ENCODE results near the gene MYOCOS.
"Not testable (repeated sequence)": the region's sequence is repeated elsewhere in the genome, so short reads cannot be mapped to it uniquely, and the experiment has no call there.

MYOCOS gene

GRCh38 chr1:171595324-171595723 lies 26.7 kb upstream of the MYOCOS start:
- Histone ChIP-seq H3K4me3 (no peak overlapping the region), H3K9ac (ENCODE audit: insufficient read length) (no peak overlapping the region), H3K36me3 (ENCODE audit: insufficient read depth, low read length) (peaks cover 68% of the 10 kb centered on the region), H3K27ac (no peak overlapping the region), H3K9me3 (ENCODE audit: low read depth, low read length) (no peaks in the 10 kb centered on the region)
- TF ChIP-seq FOXP2 (optimal IDR thresholded peaks at IDR 0.05; ENCODE audit: control extremely low read depth, extremely low read length, insufficient read depth) (no peak), POLR2AphosphoS5 (IDR thresholded peaks at IDR 0.05; ENCODE audit: borderline replicate concordance, low read depth, low read length) (no peak), EZH2 (IDR thresholded peaks at IDR 0.05) (no peak)
- DNase-seq (ENCODE audit: low read depth, low spot score), result no peak

GRCh38 chr1:171596119-171596518 lies 25.9 kb upstream of the MYOCOS start:
- Histone ChIP-seq H3K9ac (ENCODE audit: insufficient read length) (no peak overlapping the region), H3K36me3 (ENCODE audit: insufficient read depth, low read length) (peaks cover 60% of the 10 kb centered on the region), H3K4me3 (no peak overlapping the region), H3K9me3 (ENCODE audit: low read depth, low read length) (no peaks in the 10 kb centered on the region), H3K27ac (no peak overlapping the region)
- TF ChIP-seq FOXP2 (optimal IDR thresholded peaks at IDR 0.05; ENCODE audit: control extremely low read depth, extremely low read length, insufficient read depth) (no peak), EZH2 (IDR thresholded peaks at IDR 0.05) (no peak), POLR2AphosphoS5 (IDR thresholded peaks at IDR 0.05; ENCODE audit: borderline replicate concordance, low read depth, low read length) (no peak)
- no peak for DNase-seq (ENCODE audit: low read depth, low spot score)

GRCh38 chr1:171596705-171597104 lies 25.3 kb upstream of the MYOCOS start:
- Histone ChIP-seq H3K9ac (ENCODE audit: insufficient read length) (no peak overlapping the region), H3K36me3 (ENCODE audit: insufficient read depth, low read length) (peaks cover 55% of the 10 kb centered on the region), H3K4me3 (no peak overlapping the region), H3K27ac (0 out of 2 replicates have a peak overlapping the region, but pooled peaks have one; percentile 71), H3K9me3 (ENCODE audit: low read depth, low read length) (no peaks in the 10 kb centered on the region)
- TF ChIP-seq POLR2AphosphoS5 (IDR thresholded peaks at IDR 0.05; ENCODE audit: borderline replicate concordance, low read depth, low read length), result no peak; the same call in 1 of the 2 replicates
- TF ChIP-seq EZH2 (IDR thresholded peaks at IDR 0.05), result no peak
- no peak for TF ChIP-seq FOXP2 (optimal IDR thresholded peaks at IDR 0.05; ENCODE audit: control extremely low read depth, extremely low read length, insufficient read depth)
- DNase-seq (ENCODE audit: low read depth, low spot score), result no peak

- no peak for TF ChIP-seq EZH2 (IDR thresholded peaks at IDR 0.05)
- TF ChIP-seq POLR2AphosphoS5 (IDR thresholded peaks at IDR 0.05; ENCODE audit: borderline replicate concordance, low read depth, low read length), result no peak
- TF ChIP-seq FOXP2 (optimal IDR thresholded peaks at IDR 0.05; ENCODE audit: control extremely low read depth, extremely low read length, insufficient read depth), result no peak
- Histone ChIP-seq H3K9ac (ENCODE audit: insufficient read length) (no peak overlapping the region), H3K36me3 (ENCODE audit: insufficient read depth, low read length) (peaks cover 50% of the 10 kb centered on the region), H3K4me3 (no peak overlapping the region), H3K27ac (peak overlapping the region; percentile 71; the same call in 1 of the 2 replicates), H3K9me3 (ENCODE audit: low read depth, low read length) (no peaks in the 10 kb centered on the region)
- DNase-seq (ENCODE audit: low read depth, low spot score), result peak; percentile 39
Observed at GRCh38 chr1:171597203-171597602, 24.8 kb upstream of the MYOCOS start.

- not testable (repeated sequence) for H3K4me3 ChIP-seq; DNase-seq (ENCODE audit: low read depth, low spot score); H3K9me3 ChIP-seq (ENCODE audit: low read depth, low read length); H3K27ac ChIP-seq; H3K9ac ChIP-seq (ENCODE audit: insufficient read length)
- H3K36me3 ChIP-seq (ENCODE audit: insufficient read depth, low read length), result peaks cover 22% of the 10 kb centered on the region
Observed at GRCh38 chr1:171600310-171600709, 21.7 kb upstream of the MYOCOS start.

- TF ChIP-seq FOXP2 (optimal IDR thresholded peaks at IDR 0.05; ENCODE audit: control extremely low read depth, extremely low read length, insufficient read depth), result no peak
- TF ChIP-seq POLR2AphosphoS5 (IDR thresholded peaks at IDR 0.05; ENCODE audit: borderline replicate concordance, low read depth, low read length), result no peak
- no peak for TF ChIP-seq EZH2 (IDR thresholded peaks at IDR 0.05)
- Histone ChIP-seq H3K36me3 (ENCODE audit: insufficient read depth, low read length) (peaks cover 16% of the 10 kb centered on the region), H3K9me3 (ENCODE audit: low read depth, low read length) (no peaks in the 10 kb centered on the region), H3K27ac (no peak overlapping the region), H3K4me3 (no peak overlapping the region), H3K9ac (ENCODE audit: insufficient read length) (no peak overlapping the region)
- no peak for DNase-seq (ENCODE audit: low read depth, low spot score)
Observed at GRCh38 chr1:171600862-171601261, 21.2 kb upstream of the MYOCOS start.

- not testable (repeated sequence) for H3K4me3 ChIP-seq; H3K36me3 ChIP-seq (ENCODE audit: insufficient read depth, low read length); H3K27ac ChIP-seq; H3K9me3 ChIP-seq (ENCODE audit: low read depth, low read length); H3K9ac ChIP-seq (ENCODE audit: insufficient read length); DNase-seq (ENCODE audit: low read depth, low spot score)
Observed at GRCh38 chr1:171603042-171603441, 19.0 kb upstream of the MYOCOS start.

GRCh38 chr1:171606402-171606941 lies 15.6 kb upstream of the MYOCOS start:
- H3K4me3 ChIP-seq, result no peak overlapping the region
- no peak overlapping the region for H3K9ac ChIP-seq (ENCODE audit: insufficient read length)
- H3K9me3 ChIP-seq (ENCODE audit: low read depth, low read length), result no peaks in the 10 kb centered on the region
- TF ChIP-seq EZH2 (IDR thresholded peaks at IDR 0.05) (no peak), FOXP2 (optimal IDR thresholded peaks at IDR 0.05; ENCODE audit: control extremely low read depth, extremely low read length, insufficient read depth) (no peak), POLR2AphosphoS5 (IDR thresholded peaks at IDR 0.05; ENCODE audit: borderline replicate concordance, low read depth, low read length) (no peak)
- no peaks in the 10 kb centered on the region for H3K36me3 ChIP-seq (ENCODE audit: insufficient read depth, low read length)
- no peak overlapping the region for H3K27ac ChIP-seq
- no peak for DNase-seq (ENCODE audit: low read depth, low spot score)

- Histone ChIP-seq H3K4me3 (no peak overlapping the region), H3K9me3 (ENCODE audit: low read depth, low read length) (no peaks in the 10 kb centered on the region), H3K9ac (ENCODE audit: insufficient read length) (no peak overlapping the region), H3K27ac (no peak overlapping the region), H3K36me3 (ENCODE audit: insufficient read depth, low read length) (no peaks in the 10 kb centered on the region)
- no peak for DNase-seq (ENCODE audit: low read depth, low spot score)
- TF ChIP-seq POLR2AphosphoS5 (IDR thresholded peaks at IDR 0.05; ENCODE audit: borderline replicate concordance, low read depth, low read length), result no peak
- TF ChIP-seq FOXP2 (optimal IDR thresholded peaks at IDR 0.05; ENCODE audit: control extremely low read depth, extremely low read length, insufficient read depth), result no peak
- no peak for TF ChIP-seq EZH2 (IDR thresholded peaks at IDR 0.05)
Observed at GRCh38 chr1:171610385-171610784, 11.7 kb upstream of the MYOCOS start.

Data from SK-N-MC (cell line).